HG02943 (cell line): ENCODE measurements around the gene RPL37.
"Not testable (repeated sequence)": the region's sequence is repeated elsewhere in the genome, so short reads cannot be mapped to it uniquely, and the experiment has no call there.

Source experiments
- ATAC-seq: cut with Tn5 transposase; IDR thresholded peaks from one replicate; pipeline ENCODE4 v1.9.1; 2021; ENCODE audit warnings: mild to moderate bottlenecking, low read depth, moderate library complexity; ENCODE audit not compliant: unreplicated experiment

RPL37 gene

DNA sequence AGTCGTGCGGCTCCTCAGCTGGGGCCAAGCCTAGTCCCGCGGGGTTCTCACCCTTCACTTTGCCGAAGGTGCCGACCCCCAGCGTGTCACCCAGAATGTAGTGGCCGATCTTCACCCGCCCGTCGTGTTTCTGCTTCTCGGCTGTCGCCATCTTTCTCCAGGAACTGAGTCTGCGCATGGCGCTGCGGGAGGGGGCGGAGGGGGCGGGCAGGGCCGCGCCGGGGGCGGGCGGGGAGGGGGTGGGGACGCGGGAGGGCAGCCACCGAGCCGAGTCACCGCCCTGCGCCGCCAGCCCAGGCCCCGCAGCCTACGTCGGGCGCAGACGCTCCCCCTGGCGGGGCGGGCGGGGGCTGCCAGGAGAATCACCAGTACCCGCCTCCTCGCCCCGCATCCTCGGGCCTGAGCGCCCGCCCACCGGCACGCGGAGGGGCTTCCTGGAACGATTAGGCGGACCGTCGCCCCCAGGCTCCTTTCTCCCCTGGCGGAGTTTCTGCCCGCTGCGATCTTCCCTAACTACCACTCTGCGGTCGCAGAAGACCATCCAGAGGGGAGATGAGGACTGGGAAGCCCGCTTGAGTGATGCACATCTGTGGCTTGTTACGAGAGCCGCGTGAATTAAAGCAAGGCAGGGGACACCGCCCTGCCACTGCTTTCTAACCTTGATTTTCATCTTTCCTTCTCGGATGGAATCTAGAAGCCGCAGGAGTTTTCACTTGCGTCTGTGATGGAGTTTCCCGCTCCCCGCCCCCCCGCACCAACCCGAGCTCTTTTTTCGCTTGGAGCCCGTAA, 36.8 kb downstream of the RPL37 start, which contains the start of gene PRKAA1:
TSS of gene PRKAA1 (minus strand) at position 363 of the 789 bp plus-strand sequence. CDS start at position 178, 185 bp downstream.
- peak; percentile 89 for ATAC-seq

DNA sequence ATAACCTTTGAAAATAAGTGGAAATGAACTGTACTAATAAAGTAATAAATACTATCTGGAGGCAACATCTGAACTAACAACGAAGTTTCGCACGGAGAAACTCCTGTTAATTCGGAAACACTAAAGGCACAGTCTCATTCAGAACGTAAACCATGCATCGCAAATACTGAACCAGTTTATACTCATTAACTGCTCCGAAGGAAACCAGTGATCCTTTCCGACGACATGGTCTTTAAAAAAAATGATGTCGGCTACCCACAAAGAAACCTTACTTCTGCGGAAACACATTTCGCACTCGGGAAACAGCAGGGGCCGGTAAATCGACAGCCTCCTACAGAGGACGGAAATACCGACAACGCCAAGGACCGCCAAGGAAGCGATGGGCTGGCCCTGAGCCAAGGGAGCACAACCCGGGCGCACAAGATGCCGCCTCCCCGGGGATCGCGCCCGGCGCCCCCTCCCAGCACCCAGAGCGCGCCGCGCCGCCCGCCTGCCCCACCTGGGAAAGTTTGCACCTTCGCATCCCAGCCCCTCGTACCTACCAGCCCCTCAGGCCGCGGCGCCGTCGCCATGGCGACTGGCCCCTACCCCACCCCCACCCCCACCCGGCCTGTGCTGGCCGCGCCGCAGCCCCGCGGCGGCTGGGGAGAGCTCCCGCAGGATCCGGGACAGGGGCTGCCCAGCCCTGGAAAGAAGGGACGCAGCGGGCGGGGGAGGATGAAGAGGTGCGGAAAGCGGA, 37.6 kb downstream of the RPL37 start:
- peak; percentile 49 for ATAC-seq

DNA sequence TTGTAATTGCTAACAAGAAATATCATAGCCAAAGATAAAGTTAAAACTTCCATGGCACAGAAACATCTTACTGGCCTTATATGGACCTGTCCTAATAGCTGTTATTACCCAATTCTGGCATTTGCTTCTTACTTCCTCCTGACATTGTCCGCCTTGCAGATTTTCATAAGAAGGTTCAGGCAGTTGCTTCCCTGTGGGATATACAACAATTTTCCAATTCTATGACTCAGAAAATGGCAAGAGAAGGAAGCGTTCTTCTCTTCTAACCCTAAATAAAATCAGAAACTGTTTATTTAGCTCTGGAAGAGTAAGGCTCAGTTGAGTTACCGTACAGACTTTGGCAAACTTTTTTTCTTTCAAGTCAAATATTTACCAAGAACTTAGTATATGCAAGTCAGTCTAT, 38.5 kb downstream of the RPL37 start:
- no peak for ATAC-seq

DNA sequence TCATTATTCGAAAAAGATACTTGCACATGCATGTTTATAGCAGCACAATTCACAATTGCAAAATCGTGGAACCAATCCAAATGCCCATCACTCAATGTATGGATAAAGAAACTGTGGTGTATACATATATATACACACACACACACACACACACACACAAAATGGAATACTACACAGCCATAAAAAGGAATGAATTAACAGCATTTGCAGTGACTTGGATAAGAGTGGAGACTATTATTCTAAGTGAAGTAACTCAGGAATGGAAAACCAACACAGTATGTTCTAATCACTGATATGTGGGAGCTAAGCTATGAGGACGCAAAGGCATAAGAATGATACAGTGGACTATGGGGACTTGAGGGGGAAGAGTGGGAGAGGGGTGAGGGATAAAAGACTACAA, 40.1 kb downstream of the RPL37 start:
- not testable (repeated sequence) for ATAC-seq

DNA sequence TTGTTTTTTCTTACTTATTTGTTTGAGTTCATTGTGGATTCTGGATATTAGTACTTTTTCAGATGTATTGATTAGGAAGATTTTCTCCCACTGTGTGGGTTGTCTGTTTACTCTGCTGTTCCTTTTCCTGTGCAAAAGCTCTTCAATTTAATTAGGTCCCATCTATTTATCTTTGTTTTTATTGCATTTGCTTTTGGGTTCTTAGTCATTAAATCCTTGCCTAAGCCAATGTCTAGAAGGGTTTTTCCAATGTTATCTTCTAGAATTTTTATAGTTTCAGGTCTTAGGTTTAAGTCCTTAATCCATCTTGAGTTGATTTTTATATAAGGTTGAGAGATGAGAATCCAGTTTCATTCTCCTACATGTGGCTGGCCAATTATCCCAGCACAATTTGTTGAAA, 40.7 kb downstream of the RPL37 start:
- not testable (repeated sequence) for ATAC-seq

DNA sequence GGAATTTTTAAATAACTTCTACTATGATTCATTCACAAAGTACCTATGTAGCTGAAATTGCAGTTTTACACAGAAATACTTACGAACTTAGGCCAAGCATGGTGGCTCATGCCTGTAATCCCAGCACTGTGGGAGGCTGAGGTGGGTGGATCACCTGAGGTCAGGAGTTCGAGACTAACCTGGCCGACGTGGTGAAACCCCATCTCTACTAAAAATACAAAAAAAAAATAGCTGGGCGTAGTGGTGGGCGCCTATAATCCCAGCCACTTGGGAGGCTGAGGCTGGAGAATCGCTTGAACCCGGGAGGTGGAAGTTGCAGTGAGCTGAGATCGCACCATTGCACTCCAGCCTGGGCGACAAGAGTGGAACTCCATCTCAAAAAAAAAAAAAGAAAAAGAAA, 42.3 kb downstream of the RPL37 start:
- ATAC-seq = not testable (repeated sequence)

DNA sequence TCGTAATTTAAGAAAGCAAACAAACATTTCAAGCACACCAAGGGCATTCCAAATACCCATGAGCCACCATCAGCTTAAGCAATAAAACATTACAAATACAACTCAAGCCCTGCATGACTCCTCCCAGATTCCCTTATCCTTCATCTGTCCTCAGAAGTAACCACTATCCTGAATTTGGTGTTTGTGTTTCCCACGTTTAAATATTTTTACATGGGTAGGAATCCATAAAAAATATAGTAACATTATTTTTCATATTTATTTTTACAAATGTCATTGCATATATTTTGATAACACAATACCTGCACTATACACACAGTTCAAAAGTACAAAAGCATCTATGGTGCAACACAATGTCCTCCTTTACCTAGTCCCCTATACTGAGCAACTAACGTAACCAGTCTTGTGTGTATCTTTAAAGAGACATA, 43.3 kb downstream of the RPL37 start:
- no peak for ATAC-seq

DNA sequence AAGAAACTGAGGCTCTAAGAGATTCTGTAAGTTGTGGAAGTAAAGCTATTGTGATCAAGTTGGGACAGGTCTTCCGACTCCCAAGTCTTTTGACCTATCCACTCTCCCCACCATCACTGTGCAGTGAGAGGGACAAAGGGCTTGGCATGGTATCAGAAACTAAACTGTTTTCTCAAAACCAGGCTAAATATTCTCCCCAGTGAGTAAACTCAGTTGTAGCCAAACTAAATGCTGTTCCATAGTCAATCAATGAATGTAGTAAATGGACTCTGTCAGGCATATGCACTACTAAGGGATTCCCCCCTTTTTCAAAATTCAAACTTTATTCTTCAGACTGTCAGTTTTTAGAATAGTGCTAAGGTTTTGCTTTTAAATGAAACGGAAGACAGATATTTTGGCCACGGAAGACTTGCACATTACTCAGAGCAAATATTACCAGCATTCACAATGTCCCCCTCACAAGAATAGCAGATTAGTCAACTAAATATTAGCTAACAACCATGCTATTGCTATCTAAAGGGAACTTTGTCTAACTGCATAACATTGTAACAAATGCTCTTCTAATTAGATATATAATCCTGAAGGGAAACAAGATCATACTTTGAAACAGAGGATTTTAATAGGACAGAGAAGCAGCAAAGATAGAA, 44.0 kb downstream of the RPL37 start:
- no peak for ATAC-seq

DNA sequence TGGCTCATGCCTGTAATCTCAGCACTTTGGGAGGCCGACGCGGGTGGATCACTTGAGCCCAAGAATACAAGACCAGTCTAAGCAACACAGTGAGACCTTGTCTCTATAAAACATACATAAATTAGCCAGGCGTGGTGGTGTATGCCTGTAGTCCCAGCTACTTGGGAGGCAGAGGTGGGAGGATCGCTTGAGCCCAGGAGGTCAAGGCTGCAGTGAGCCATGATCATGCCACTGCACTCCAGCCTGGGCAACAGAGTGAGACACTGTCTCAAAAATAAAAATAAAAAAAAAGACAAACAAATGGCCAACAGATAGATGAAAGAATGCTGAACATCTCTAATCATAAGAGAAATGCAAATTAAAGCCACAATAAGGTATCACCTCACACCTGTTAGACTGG, 46.1 kb downstream of the RPL37 start:
- not testable (repeated sequence) for ATAC-seq

DNA sequence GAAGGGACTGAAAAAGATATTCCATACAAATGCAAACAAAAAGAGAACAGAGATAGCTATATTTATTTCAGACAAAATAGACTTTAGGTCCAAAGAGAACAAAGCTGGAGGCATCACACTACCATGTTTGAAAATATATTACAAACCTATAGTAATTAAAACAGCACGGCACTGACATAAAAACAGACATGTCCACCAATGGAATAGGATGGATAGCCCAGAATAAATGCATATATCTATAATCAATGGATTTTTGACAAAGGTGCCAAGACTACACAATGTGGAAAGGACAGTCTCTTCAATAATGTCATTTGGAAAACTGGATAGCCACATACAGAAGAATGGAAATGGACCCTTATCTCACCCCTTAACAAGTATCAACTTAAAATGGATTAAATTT, 47.0 kb downstream of the RPL37 start:
- no peak for ATAC-seq

DNA sequence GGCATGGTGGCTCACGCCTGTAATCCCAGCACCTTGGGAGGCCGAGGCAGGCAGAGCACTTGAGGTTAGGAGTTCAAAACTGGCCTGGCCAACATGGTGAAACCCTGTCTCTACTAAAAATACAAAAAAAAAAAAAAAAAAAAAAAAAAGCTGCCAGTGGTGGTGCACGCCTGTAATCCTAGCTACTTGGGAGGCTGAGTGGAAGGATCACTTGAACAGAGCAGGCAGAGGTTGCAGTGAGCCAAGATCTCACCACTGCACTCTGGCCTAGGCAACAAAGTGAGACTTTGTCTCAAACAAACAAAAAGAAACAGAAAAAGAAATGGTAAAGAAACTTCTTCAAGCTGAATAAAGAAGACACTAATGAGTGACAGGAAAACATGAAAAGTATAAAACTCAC, 48.4 kb downstream of the RPL37 start:
- ATAC-seq = not testable (repeated sequence)

DNA sequence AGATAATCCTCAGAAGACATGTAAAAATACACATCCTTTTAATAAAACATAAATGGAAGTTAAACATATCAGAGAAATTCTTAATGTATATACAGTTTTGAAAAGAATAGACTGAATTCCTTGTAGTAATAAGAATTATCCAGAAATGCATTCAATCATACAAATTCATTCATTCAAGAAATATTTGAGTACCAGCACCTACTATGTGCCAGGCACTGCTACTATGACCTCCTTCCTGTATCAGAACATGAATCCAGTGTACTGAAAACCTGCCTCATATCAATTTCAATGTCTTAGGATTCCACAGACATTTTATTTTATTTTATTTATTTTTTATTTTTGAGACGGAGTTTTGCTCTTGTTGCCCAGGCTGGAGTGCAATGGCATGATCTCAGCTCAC, 50.1 kb downstream of the RPL37 start:
- no peak for ATAC-seq

DNA sequence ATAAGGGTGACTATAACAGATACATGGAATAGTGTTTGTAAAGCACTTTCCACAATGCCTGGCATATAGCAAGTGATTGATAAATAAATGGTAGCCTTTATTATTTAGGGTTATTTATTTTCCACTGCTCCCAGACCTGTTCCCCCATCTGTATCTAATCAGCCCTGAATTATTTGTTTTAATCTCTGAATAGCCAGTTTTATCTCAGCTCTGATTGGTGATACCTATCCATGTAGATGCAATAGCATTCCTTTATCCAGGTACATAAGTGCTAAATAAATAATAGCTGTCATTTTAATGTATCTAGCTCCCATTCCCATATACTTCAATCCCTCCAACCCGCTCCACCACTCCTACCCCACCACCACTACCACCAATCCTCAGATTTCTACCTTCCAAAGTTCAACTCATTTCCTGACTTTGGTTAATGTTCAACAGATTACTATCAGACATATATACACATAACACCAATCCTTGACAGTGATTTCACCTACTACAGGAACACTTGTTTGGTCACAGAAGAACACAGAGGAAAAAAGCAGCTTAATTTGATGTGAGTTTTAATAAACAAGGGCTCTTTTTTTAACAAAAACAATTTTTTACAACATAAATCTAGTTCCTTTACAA, 50.9 kb downstream of the RPL37 start:
- ATAC-seq = no peak

DNA sequence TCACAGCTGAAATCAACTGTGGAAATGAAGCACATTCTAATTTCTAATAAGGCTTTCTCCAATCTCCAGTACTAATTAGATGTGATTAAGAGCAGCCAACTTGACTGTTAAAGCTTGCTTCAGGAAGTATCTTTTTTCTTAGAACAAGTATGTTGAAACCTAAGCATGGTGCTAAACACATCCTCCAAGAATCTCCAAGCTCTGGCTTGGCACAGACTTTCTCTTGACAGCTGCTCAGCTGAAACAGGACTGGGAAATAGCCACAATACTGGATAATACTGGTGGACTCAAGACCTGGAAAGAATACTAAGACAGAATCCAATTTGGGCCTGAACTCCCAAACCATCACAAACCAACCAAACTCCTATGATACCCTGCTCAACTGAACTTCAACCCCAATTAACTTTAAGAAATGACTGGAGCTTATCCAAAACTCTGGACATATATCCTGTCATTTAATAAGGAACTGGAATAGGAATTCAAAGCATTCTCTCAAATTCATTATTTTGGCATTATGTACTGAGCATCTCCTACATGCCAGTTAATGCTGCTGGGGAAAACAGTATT, 53.1 kb downstream of the RPL37 start:
- ATAC-seq = no peak

DNA sequence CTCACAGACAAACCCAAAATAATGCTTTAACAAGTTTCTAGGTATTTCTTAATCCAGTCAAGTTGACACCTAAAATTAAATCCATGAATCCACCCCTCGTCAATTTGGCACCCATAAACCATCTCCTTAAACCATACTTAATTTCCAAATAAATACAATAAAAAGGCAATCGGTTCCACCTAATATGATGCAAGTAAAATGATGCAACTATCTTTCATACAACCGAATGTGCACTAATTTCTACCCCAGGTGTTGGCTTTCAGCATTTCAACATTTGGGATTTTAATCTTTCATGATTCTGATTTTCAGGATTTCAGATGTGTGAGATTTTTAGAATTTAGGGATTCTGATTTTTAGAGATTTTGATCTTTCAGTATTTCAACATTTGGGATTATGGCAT, 54.2 kb downstream of the RPL37 start:
- ATAC-seq = no peak

DNA sequence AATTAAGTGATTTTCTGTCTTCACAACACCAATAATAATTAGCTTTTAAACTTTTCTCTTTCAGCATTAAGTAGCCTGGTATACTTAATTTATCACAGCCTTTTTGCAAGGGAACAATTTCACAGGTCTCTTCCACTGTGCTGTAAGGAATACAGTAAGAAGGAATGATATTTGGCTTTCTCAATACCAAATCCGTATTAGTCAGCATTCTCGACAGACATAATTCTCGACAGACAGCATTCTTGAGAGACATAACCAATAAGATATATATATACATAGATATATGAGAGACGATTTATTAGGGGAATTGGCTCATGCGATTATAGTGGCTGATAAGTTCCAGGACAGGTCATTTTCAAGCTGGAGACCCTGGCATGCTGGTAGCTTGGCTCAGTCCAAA, 54.8 kb downstream of the RPL37 start:
- no peak for ATAC-seq

DNA sequence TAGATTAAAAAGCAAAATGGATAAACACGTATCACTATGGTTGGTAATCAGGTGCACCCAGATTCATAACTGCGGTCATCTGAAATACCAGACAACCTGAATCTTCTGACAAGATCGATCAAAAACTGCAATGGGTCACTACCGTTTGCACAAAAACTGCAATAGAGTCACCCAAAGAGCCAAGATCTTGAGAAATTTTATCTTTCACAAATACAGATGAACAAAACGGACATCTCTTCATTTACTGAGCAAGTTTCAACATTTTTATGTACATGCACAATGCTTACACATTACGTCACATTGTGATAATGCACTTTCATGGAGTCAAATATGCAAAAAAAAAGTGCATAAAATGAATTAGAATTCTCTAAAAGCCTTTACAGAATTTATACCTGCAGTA, 55.5 kb downstream of the RPL37 start:
- ATAC-seq = no peak

DNA sequence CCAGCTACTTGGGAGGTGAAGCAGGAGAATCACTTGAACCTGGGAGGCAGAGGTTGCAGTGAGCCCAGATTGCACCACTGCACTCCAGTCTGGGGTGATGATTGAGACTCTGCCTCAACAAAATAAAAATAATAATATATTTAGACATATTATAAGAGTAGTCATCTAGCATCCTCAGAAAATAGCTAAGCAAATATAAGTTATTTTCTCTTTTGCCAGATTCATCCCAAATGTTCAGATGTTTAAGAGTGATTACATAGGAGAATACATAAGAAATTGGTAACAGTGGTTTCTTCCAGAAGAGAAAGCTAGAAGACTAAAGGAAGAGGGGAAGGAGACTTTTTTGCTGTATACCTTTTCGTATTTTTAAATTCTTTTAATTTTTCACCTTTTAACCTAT, 56.9 kb downstream of the RPL37 start:
- no peak for ATAC-seq

DNA sequence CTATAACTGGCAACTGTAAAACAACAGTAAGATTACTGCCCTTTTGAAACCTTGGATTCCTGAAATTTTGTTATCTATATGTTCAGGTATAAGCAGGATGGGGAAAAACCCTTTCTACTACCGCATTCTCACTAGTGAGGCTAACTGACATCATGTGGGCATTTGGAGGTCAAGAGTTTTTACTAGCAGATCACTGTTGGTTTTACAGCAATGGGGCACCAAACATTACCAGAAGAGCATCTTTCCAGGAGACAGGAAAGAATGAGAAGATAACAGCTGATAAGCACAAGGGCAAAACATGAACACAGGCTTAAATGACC, 58.4 kb downstream of the RPL37 start:
- ATAC-seq = no peak

DNA sequence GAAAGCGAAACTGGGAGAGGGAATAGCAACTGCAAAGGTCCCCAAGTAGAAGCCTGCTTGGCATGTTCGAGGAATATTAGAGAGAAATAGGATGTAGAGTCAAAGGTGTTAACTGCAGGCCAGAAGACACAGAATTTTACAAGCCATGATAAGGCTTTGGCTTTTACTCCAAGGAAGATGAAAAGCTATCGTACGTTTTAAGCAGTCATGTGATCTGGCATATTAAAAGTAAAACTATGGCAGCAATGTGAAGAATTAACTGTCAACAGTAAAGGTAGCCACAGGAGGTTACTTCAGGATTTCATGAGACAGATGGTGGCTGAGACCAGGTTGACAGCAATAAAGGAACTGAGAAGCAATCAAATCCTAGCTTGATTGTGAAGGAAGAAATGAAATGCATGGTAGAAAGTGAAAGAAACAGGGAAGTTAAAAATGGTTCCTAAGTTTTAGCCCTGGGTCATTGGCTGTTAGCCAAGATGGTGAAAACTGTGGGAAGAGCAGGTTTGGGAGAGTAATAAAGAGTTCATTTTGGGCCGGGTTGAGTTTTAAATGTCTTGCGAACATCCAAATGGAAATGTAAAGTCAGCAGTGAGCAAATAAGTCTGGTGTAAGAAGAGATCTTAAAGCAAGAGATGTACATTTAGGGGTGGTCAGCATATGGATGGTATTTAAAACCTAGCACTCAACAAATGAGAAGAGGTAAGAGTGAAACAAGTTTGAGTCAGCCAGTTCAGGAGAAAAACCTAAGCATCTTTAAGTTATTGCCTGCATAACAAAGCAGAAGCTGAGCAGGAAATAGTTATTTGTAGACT, 59.0 kb downstream of the RPL37 start:
- no peak for ATAC-seq
